GM12878 (cell line): Measurements from ENCODE around the gene HYDIN.
"Not testable (repeated sequence)": the region's sequence is repeated elsewhere in the genome, so short reads cannot be mapped to it uniquely, and the experiment has no call there.

Source experiments
- CHD1 ChIP-seq: IDR thresholded peaks from 2 replicates; pipeline ENCODE4 v1.6.1; 2012; ENCODE audit warnings: low read depth, low read length, improper control_type of control experiment
- CTCF ChIP-seq, 3 experiments: IDR thresholded peaks in 2 of 3; conservative IDR thresholded peaks in 1 of 3; 2 replicates each; pipeline ENCODE4 v1.5.1; 2011; ENCODE audit warnings: low read depth in 3 of 3, low read length in 3 of 3, mild to moderate bottlenecking in 3 of 3, control low read depth in 2 of 3, moderate library complexity in 2 of 3, inconsistent platforms in 1 of 3, mixed read lengths in 1 of 3; ENCODE audit not compliant: control insufficient read depth in 2 of 3, insufficient read depth in 1 of 3; ENCODE audit errors: extremely low read depth in 1 of 3
- ELK1 ChIP-seq: IDR thresholded peaks from 2 replicates; pipeline ENCODE4 v1.6.1; 2012; ENCODE audit warnings: low read depth, low read length, improper control_type of control experiment
- HCFC1 ChIP-seq: fragments of 150-350 bp; IDR thresholded peaks from 2 replicates; pipeline ENCODE4 v1.6.1; 2014; ENCODE audit warnings: low read length
- NKRF ChIP-seq: fragments of 450-650 bp; conservative IDR thresholded peaks from 2 replicates; pipeline ENCODE4 v1.6.1; 2017; ENCODE audit warnings: mild to moderate bottlenecking, moderate library complexity
- POLR2A ChIP-seq: IDR thresholded peaks from 2 replicates; pipeline ENCODE4 v1.6.1; 2011; ENCODE audit warnings: low read depth, mild to moderate bottlenecking, low read length
- REST ChIP-seq: IDR thresholded peaks from 2 replicates; pipeline ENCODE4 v1.6.1; 2012; ENCODE audit warnings: mild to moderate bottlenecking, low read depth, low read length
- SMAD1 ChIP-seq: fragments of 450-650 bp; IDR thresholded peaks from 2 replicates; pipeline ENCODE4 v1.6.1; 2018; ENCODE audit warnings: mild to moderate bottlenecking, low read depth; ENCODE audit not compliant: partially characterized antibody
- YBX1 ChIP-seq: fragments of 450-650 bp; IDR thresholded peaks from 2 replicates; pipeline ENCODE4 v1.6.1; 2016; ENCODE audit warnings: antibody characterized with exemption
- ZBTB11 ChIP-seq: fragments of 450-650 bp; formaldehyde crosslinking; IDR thresholded peaks from 2 replicates; pipeline ENCODE4 v1.5.0; 2022; ENCODE audit warnings: mild to moderate bottlenecking, missing genetic modification characterization

GRCh38 chr16:70935325-70935724 lies 295.2 kb downstream of the HYDIN start:
- TF ChIP-seq NKRF; ELK1; CHD1; SMAD1; CTCF (IDR thresholded peaks at IDR 0.05 in 2 of 3, conservative IDR thresholded peaks at IDR 0.05 in 1 of 3; ENCODE audit: control insufficient read depth in 2 of 3, extremely low read depth in 1 of 3, insufficient read depth in 1 of 3, low read depth in 3 of 3, low read length in 3 of 3); POLR2A; ZBTB11; REST; HCFC1; YBX1: not testable (repeated sequence)
